ENCODE measurements around the gene ASPG. TPM values are rescaled to one million over a fixed set of nuclear protein-coding genes. Genes with fewer than 3 reads are reported as not detected.

The ASPG gene
- total and polyA plus RNA-seq, 9 donors: 0.45 to 28.8 (median 18.7) TPM

- Histone ChIP-seq H3K4me1 (ENCODE audit: insufficient read depth) (no peaks in the 10 kb centered on the region), H3K4me3 (no peak overlapping the region), H3K27me3 (no peaks in the 10 kb centered on the region), H3K27ac (no peak overlapping the region), H3K36me3 (no peaks in the 10 kb centered on the region), H3K9me3 (peaks cover 0 to 2% of the 10 kb centered on the region in 2 donors)
- intact Hi-C loops (cut with DNase I): no loop called here
- TF ChIP-seq, protein P1, sequence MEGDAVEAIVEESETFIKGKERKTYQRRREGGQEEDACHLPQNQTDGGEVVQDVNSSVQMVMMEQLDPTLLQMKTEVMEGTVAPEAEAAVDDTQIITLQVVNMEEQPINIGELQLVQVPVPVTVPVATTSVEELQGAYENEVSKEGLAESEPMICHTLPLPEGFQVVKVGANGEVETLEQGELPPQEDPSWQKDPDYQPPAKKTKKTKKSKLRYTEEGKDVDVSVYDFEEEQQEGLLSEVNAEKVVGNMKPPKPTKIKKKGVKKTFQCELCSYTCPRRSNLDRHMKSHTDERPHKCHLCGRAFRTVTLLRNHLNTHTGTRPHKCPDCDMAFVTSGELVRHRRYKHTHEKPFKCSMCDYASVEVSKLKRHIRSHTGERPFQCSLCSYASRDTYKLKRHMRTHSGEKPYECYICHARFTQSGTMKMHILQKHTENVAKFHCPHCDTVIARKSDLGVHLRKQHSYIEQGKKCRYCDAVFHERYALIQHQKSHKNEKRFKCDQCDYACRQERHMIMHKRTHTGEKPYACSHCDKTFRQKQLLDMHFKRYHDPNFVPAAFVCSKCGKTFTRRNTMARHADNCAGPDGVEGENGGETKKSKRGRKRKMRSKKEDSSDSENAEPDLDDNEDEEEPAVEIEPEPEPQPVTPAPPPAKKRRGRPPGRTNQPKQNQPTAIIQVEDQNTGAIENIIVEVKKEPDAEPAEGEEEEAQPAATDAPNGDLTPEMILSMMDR (IDR thresholded peaks at IDR 0.05): no peak
- no peak for TF ChIP-seq EP300 (IDR thresholded peaks at IDR 0.05)
- TF ChIP-seq POLR2A (IDR thresholded peaks at IDR 0.05): no peak
- DNase-seq: no peak
- WGBS, 3 donors: 91 to 96% (median 95%) methylated on average over 1 of the region's 1 CpG
These were observed 44.1 kb downstream of the ASPG start for GRCh38 chr14:104129556-104129955.

GRCh38 chr14:104130974-104131651, 45.6 kb downstream of the ASPG start:
- peak in 4 of 5 donors; percentile 23 to 56 (median 42) for DNase-seq
- H3K4me1 ChIP-seq (ENCODE audit: insufficient read depth): no peaks in the 10 kb centered on the region
- H3K4me3 ChIP-seq: no peak overlapping the region
- no peak for TF ChIP-seq POLR2A (IDR thresholded peaks at IDR 0.05)
- TF ChIP-seq, protein P1 (IDR thresholded peaks at IDR 0.05): peak in 1 of 3 donors; percentile 18
- H3K36me3 ChIP-seq: no peaks in the 10 kb centered on the region
- no peaks in the 10 kb centered on the region for H3K9me3 ChIP-seq
- 19 to 23% (median 19%) methylated on average over 11 of the region's 11 CpGs for WGBS, 3 donors
- H3K27ac ChIP-seq: no peak overlapping the region
- intact Hi-C loops (cut with DNase I): loop anchor here in 3 of 4 donors (5.0 to 10.0 kb wide), 3 partner anchors 49 to 214 kb away; no protein-coding TSS in a partner anchor
- H3K27me3 ChIP-seq: no peaks in the 10 kb centered on the region

DNA sequence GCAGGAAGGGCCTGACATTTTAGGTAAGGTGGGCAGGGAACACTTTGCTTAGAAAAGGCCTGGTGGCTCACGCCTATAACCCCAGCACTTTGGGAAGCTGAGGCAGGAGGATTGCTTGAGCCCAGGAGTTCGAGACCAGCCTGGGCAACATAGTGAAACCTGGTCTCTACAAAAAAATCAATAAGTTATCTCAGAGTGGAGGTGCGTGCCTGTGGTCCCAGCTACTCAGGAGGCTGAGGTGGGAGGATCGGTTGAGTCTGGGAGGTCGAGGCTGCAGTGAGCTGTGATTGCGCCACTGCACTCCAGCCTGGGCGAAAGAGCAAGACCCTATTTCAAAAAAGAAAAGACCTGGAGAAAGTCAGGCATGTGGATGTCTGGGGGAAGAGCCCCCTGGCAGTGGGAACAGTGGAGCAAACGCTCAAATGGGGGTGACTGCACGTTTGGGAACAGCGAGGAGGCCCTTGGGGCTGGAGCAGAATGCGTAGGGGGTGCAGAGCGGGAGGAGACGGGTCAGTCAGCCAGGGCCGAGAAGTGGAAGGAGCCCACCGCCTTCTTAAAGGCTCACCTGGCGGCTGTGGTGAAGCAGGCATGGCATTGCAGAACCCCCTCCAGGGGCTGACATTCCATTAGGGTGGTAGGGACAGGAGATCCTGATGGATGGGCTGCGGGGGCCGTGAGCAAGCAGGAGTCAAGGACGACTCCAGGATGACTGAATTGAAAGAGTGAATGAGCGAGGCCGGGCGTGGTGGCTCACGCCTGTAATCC, 46.6 kb downstream of the ASPG start:
- Histone ChIP-seq H3K27me3 (no peaks in the 10 kb centered on the region), H3K4me3 (no peak overlapping the region), H3K36me3 (no peaks in the 10 kb centered on the region), H3K27ac (no peak overlapping the region), H3K9me3 (no peaks in the 10 kb centered on the region), H3K4me1 (ENCODE audit: insufficient read depth) (peaks cover 8% of the 10 kb centered on the region)
- intact Hi-C loops (cut with DNase I): loop anchor here in 3 of 4 donors (5.0 to 10.0 kb wide), 3 partner anchors 50 to 213 kb away; no protein-coding TSS in a partner anchor
- DNase-seq: peak in 1 of 5 donors; percentile 2
- TF ChIP-seq, protein P1 (IDR thresholded peaks at IDR 0.05): no peak
- no peak for TF ChIP-seq EP300 (IDR thresholded peaks at IDR 0.05)
- no peak for TF ChIP-seq POLR2A (IDR thresholded peaks at IDR 0.05)
- 63 to 69% (median 67%) methylated on average over 23 of the region's 23 CpGs for WGBS, 3 donors

- WGBS, 3 donors: 4 to 23% (median 12%) methylated on average over 7 of the region's 7 CpGs
- Histone ChIP-seq H3K27ac (no peak overlapping the region), H3K36me3 (no peaks in the 10 kb centered on the region), H3K4me3 (no peak overlapping the region), H3K27me3 (no peaks in the 10 kb centered on the region), H3K4me1 (ENCODE audit: insufficient read depth) (peaks cover 12% of the 10 kb centered on the region), H3K9me3 (no peaks in the 10 kb centered on the region)
- no peak for TF ChIP-seq EP300 (IDR thresholded peaks at IDR 0.05)
- TF ChIP-seq, protein P1 (IDR thresholded peaks at IDR 0.05): no peak
- TF ChIP-seq POLR2A (IDR thresholded peaks at IDR 0.05): no peak
- intact Hi-C loops (cut with DNase I): loop anchor here in 3 of 4 donors (5.0 to 10.0 kb wide), 3 partner anchors 51 to 212 kb away; no protein-coding TSS in a partner anchor
- DNase-seq: peak in 2 of 5 donors; percentile 2 to 9
These were observed 47.5 kb downstream of the ASPG start for GRCh38 chr14:104132981-104133380.

Measured in ovary (tissue), 9 donors.